ENCODE results near the gene GNAI2.
"Not testable (repeated sequence)": the region's sequence is repeated elsewhere in the genome, so short reads cannot be mapped to it uniquely, and the experiment has no call there.

The GNAI2 gene

DNA sequence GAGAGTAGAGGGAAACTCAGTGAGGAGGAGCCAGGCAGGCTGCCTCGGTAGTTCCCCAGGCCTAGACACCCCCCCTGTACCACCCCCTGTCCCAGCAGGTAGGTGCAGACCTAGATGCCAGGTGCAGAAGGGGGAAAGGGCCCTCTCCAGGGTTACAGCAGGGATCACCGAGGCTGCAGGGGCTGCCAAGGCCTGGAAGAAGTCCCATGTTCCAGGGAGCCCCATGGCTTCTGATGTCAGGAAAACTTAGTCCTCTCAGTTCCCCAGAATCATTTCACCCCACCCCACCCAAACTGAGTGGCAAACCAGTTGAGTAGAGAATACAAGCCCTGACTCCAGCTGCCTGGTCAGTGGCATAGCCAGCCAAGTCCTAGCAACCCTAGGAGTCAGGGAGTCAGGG, 25.5 kb downstream of the GNAI2 start:
- no peaks in the 10 kb centered on the region for H4K20me1 ChIP-seq (ENCODE audit: control insufficient read depth, insufficient read depth, low read depth, low read length)
- TF ChIP-seq, protein P1, sequence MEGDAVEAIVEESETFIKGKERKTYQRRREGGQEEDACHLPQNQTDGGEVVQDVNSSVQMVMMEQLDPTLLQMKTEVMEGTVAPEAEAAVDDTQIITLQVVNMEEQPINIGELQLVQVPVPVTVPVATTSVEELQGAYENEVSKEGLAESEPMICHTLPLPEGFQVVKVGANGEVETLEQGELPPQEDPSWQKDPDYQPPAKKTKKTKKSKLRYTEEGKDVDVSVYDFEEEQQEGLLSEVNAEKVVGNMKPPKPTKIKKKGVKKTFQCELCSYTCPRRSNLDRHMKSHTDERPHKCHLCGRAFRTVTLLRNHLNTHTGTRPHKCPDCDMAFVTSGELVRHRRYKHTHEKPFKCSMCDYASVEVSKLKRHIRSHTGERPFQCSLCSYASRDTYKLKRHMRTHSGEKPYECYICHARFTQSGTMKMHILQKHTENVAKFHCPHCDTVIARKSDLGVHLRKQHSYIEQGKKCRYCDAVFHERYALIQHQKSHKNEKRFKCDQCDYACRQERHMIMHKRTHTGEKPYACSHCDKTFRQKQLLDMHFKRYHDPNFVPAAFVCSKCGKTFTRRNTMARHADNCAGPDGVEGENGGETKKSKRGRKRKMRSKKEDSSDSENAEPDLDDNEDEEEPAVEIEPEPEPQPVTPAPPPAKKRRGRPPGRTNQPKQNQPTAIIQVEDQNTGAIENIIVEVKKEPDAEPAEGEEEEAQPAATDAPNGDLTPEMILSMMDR (IDR thresholded peaks at IDR 0.05; ENCODE audit: low read depth, low read length, poor library complexity, severe bottlenecking), result no peak
- no peak for TF ChIP-seq EZH2phosphoT487 (IDR thresholded peaks at IDR 0.05; ENCODE audit: borderline replicate concordance, low read length)
- peaks cover 5% of the 10 kb centered on the region for H3K27me3 ChIP-seq (ENCODE audit: control insufficient read depth, low read length)
- no peak overlapping the region for H3K27ac ChIP-seq (ENCODE audit: low read depth, low read length)
- no peaks in the 10 kb centered on the region for H3K9me3 ChIP-seq (ENCODE audit: control insufficient read depth, insufficient read depth, low read length)
- H3F3A ChIP-seq (ENCODE audit: control insufficient read depth, insufficient read depth), result no peaks in the 10 kb centered on the region; the same call in 1 of the 2 replicates
- no peaks in the 10 kb centered on the region for H3K9me2 ChIP-seq (replicated peaks; ENCODE audit: control insufficient read depth, low read length)
- H3K4me1 ChIP-seq (ENCODE audit: control insufficient read depth, low read length), result peaks cover 10% of the 10 kb centered on the region
- no peak overlapping the region for H3K4me2 ChIP-seq (ENCODE audit: low read length)
- no peaks in the 10 kb centered on the region for H3K79me2 ChIP-seq (ENCODE audit: control insufficient read depth, low read length)
- peaks cover 15% of the 10 kb centered on the region for H3K36me3 ChIP-seq (ENCODE audit: control insufficient read depth, low read length)
- no peak overlapping the region for H3K4me3 ChIP-seq (ENCODE audit: low read length)

DNA sequence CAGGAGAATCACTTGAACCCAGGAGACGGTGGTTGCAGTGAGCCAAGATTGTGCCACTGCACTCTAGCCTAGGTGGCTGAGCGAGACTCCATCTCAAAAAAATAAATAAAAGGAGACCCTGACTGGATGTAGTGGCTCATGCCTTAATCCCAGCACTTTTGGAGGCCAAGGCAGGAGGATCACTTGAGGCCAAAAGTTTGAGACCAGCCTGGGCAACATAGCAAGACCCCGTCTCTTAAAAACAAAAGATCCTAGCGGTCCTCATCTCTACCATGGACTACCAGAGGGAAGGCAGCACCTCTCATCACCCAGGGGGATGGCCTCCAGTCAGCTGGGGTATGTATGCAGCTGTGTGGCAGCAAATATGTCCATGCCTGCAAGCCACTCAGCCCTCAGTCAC, 26.2 kb downstream of the GNAI2 start:
- H3K27me3 ChIP-seq (ENCODE audit: control insufficient read depth, low read length), result peaks cover 12% of the 10 kb centered on the region
- H3K9me2 ChIP-seq (replicated peaks; ENCODE audit: control insufficient read depth, low read length); H3K4me3 ChIP-seq (ENCODE audit: low read length); H3F3A ChIP-seq (ENCODE audit: control insufficient read depth, insufficient read depth); H3K9me3 ChIP-seq (ENCODE audit: control insufficient read depth, insufficient read depth, low read length); H3K27ac ChIP-seq (ENCODE audit: low read depth, low read length); H3K79me2 ChIP-seq (ENCODE audit: control insufficient read depth, low read length); H3K36me3 ChIP-seq (ENCODE audit: control insufficient read depth, low read length); H3K4me2 ChIP-seq (ENCODE audit: low read length); H4K20me1 ChIP-seq (ENCODE audit: control insufficient read depth, insufficient read depth, low read depth, low read length): not testable (repeated sequence)
- peaks cover 10% of the 10 kb centered on the region for H3K4me1 ChIP-seq (ENCODE audit: control insufficient read depth, low read length)

DNA sequence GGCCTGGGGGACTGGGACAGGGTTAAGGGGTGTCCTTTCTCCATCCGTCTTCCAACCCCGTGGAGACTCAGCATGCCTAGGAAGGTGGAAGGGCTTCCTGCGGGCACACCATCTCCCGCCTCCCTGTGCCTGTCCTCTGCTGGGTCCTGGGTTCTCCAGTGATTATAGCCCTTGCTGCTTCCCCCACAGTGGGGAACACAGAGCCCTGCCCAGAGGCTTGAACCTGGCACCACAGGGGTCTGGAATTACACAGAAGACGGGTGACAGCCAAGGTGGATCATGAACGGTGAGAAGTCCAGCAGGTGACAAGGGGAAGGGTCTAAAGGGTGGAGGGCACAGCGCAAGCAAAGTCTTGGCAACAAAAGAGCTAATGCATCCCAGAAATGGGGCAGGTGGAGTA, 26.8 kb downstream of the GNAI2 start:
- Histone ChIP-seq H3K27ac (ENCODE audit: low read depth, low read length) (no peak overlapping the region), H3K4me3 (ENCODE audit: low read length) (no peak overlapping the region), H3K9me3 (ENCODE audit: control insufficient read depth, insufficient read depth, low read length) (no peaks in the 10 kb centered on the region), H3K4me2 (ENCODE audit: low read length) (no peak overlapping the region), H3K9me2 (replicated peaks; ENCODE audit: control insufficient read depth, low read length) (no peaks in the 10 kb centered on the region), H3K36me3 (ENCODE audit: control insufficient read depth, low read length) (peaks cover 3% of the 10 kb centered on the region; the same call in 1 of the 2 replicates), H3K27me3 (ENCODE audit: control insufficient read depth, low read length) (peaks cover 17% of the 10 kb centered on the region), H3F3A (ENCODE audit: control insufficient read depth, insufficient read depth) (no peaks in the 10 kb centered on the region), H3K4me1 (ENCODE audit: control insufficient read depth, low read length) (peaks cover 10% of the 10 kb centered on the region), H3K79me2 (ENCODE audit: control insufficient read depth, low read length) (no peaks in the 10 kb centered on the region), H4K20me1 (ENCODE audit: control insufficient read depth, insufficient read depth, low read depth, low read length) (no peaks in the 10 kb centered on the region)
- TF ChIP-seq, protein P1 (IDR thresholded peaks at IDR 0.05; ENCODE audit: low read depth, low read length, poor library complexity, severe bottlenecking), result no peak
- TF ChIP-seq EZH2phosphoT487 (IDR thresholded peaks at IDR 0.05; ENCODE audit: borderline replicate concordance, low read length), result no peak

DNA sequence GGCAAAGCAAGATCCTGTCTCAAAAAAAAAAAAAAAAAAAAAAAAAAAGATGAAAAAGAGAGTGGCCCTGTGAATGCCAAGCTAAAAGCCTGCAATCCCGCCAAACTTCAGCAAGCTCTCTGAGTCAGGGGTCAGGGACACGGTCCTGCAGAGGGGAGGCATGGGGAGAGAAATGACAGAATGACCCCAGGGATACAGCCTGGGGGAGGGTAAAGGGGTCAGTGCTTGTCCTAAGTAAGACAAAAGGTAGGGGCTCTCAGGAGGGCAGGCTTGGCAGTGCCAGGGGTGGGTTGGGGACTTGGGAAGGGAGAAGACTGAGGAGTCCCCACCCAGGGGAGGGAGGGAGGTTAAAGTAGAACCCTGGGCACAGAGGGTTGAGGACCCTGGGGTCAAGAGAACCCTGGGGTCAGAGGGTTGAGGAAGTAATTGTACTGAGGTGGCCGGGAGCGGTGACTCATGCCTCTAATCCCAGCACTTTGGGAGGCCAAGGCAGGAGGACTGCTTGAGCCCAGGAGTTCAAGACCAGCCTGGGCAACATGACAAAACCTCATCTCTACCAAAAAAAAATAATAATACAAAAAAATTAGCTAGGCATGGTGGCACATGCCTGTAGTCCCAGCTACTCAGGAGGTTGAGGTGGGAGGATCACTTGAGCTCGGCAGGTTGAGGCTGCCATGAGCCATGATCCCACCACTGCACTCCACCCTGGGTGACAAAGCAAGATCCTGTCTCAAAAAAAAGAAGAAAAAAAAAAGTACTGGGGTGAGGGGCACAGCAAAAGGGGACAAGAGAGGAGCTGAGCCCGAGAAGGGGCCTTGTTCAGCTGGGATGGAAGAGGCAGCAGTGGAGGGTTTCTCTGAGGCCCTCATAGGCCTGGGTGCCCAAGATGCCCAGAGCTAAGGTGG, 27.7 kb downstream of the GNAI2 start:
- Histone ChIP-seq H3K9me2 (replicated peaks; ENCODE audit: control insufficient read depth, low read length) (no peaks in the 10 kb centered on the region), H3K9me3 (ENCODE audit: control insufficient read depth, insufficient read depth, low read length) (no peaks in the 10 kb centered on the region), H3K4me2 (ENCODE audit: low read length) (no peak overlapping the region), H3K27me3 (ENCODE audit: control insufficient read depth, low read length) (peaks cover 27% of the 10 kb centered on the region), H3K36me3 (ENCODE audit: control insufficient read depth, low read length) (no peaks in the 10 kb centered on the region; the same call in 1 of the 2 replicates), H3K79me2 (ENCODE audit: control insufficient read depth, low read length) (no peaks in the 10 kb centered on the region), H3K4me3 (ENCODE audit: low read length) (no peak overlapping the region), H3K27ac (ENCODE audit: low read depth, low read length) (no peak overlapping the region), H3F3A (ENCODE audit: control insufficient read depth, insufficient read depth) (no peaks in the 10 kb centered on the region), H3K4me1 (ENCODE audit: control insufficient read depth, low read length) (peaks cover 10% of the 10 kb centered on the region), H4K20me1 (ENCODE audit: control insufficient read depth, insufficient read depth, low read depth, low read length) (no peaks in the 10 kb centered on the region)
- no peak for TF ChIP-seq EZH2phosphoT487 (IDR thresholded peaks at IDR 0.05; ENCODE audit: borderline replicate concordance, low read length)
- TF ChIP-seq, protein P1 (IDR thresholded peaks at IDR 0.05; ENCODE audit: low read depth, low read length, poor library complexity, severe bottlenecking), result no peak
